A549 (cell line): ENCODE data around the gene CCDC57. TPM values are rescaled to one million over a fixed set of nuclear protein-coding genes. Genes with fewer than 3 reads are reported as not detected.

Experiments
- ATAC-seq, 2 experiments: fragments of 200-7000 bp in 1 of 2; fragments of >200 bp in 1 of 2; cut with Nextera tagmentation in 1 of 2; cut with Tn5 transposase in 1 of 2; 3 replicates each; pipeline versions ENCODE4 v1.8.0 to v1.9.1; 2018 to 2020; ENCODE audit warnings: mild to moderate bottlenecking in 1 of 2, moderate library complexity in 1 of 2
- CTCF ChIA-PET: fragments of 300-600 bp; sonication (Branson Sonifier 250); formaldehyde crosslinking; extraction: SDS; loops from one replicate; lab custom pipeline; 2021; ENCODE audit warnings: antibody characterized with exemption, inconsistent platforms; lab: Yijun Ruan, JAX
- POLR2A ChIA-PET: fragments of 350-600 bp; formaldehyde crosslinking; extraction: SDS; loops from one replicate; lab custom pipeline; 2021; ENCODE audit warnings: antibody characterized with exemption, inconsistent platforms; lab: Yijun Ruan, JAX
- DNase-seq, 2 experiments: peaks; one replicate each; pipeline versions ENCODE4 v3.0.0 to v3.0.0-alpha.2; 2011 to 2016; ENCODE audit warnings: low read depth in 1 of 2, low spot score in 1 of 2
- FAIRE-seq: peaks from 2 replicates; lab custom pipeline; 2011; peaks lifted over from hg19 to GRCh38; lab: Jason Lieb, UNC
- H3K27ac ChIP-seq, 2 experiments: fragments of >200 bp; sonication (Bioruptor Twin); formaldehyde crosslinking; 3 replicates each; pipeline ENCODE4 v1.5.1; 2016 to 2017
- H3K4me1 ChIP-seq: fragments of >200 bp; sonication (Bioruptor Twin); formaldehyde crosslinking; 3 replicates; pipeline ENCODE4 v1.6.1; 2016
- H3K4me2 ChIP-seq: fragments of >200 bp; sonication (Bioruptor Twin); formaldehyde crosslinking; 3 replicates; pipeline ENCODE4 v1.6.1; 2016
- H3K4me3 ChIP-seq: fragments of >200 bp; sonication (Bioruptor Twin); formaldehyde crosslinking; 3 replicates; pipeline ENCODE4 v1.5.1; 2016
- H3K9me3 ChIP-seq: fragments of >200 bp; sonication (Bioruptor Twin); formaldehyde crosslinking; 3 replicates; pipeline ENCODE4 v1.6.1; 2016
- ATOH8 ChIP-seq: fragments of 250-450 bp; sonication (Bioruptor Pico); IDR thresholded peaks from 2 replicates; pipeline ENCODE4 v1.5.0; 2020; ENCODE audit warnings: low read depth, mild to moderate bottlenecking, moderate library complexity
- CBX8 ChIP-seq: fragments of 200-600 bp; sonication (generic); IDR thresholded peaks from 2 replicates; pipeline ENCODE4 v1.6.1; 2016
- CHD4 ChIP-seq: fragments of 200-600 bp; sonication (generic); IDR thresholded peaks from 2 replicates; pipeline ENCODE4 v1.6.1; 2016; ENCODE audit warnings: antibody characterized with exemption, mild to moderate bottlenecking, borderline replicate concordance
- CTCF ChIP-seq: fragments of >200 bp; sonication (Bioruptor Twin); formaldehyde crosslinking; IDR thresholded peaks from 3 replicates; pipeline ENCODE4 v1.5.1; 2016
- EP300 ChIP-seq, 2 experiments: fragments of >200 bp; sonication (Bioruptor Twin); formaldehyde crosslinking; IDR thresholded peaks; 2 replicates in 1 of 2; 3 replicates in 1 of 2; pipeline ENCODE4 v1.6.1; 2016 to 2017
- FOSB ChIP-seq: fragments of 250-450 bp; sonication (Bioruptor Pico); IDR thresholded peaks from 2 replicates; pipeline ENCODE4 v1.5.0; 2020; ENCODE audit warnings: mild to moderate bottlenecking, moderate library complexity
- FOXS1 ChIP-seq: fragments of 250-450 bp; sonication (Bioruptor Pico); IDR thresholded peaks from 2 replicates; pipeline ENCODE4 v1.5.0; 2020; ENCODE audit warnings: mild to moderate bottlenecking, moderate library complexity
- MAFK ChIP-seq: fragments of 450-650 bp; IDR thresholded peaks from 2 replicates; pipeline ENCODE4 v1.6.1; 2014; ENCODE audit not compliant: partially characterized antibody
- MAX ChIP-seq: IDR thresholded peaks from 2 replicates; pipeline ENCODE4 v1.6.1; 2012
- MAZ ChIP-seq: fragments of 150-350 bp; IDR thresholded peaks from 2 replicates; pipeline ENCODE4 v1.6.1; 2014; ENCODE audit warnings: antibody characterized with exemption, low read depth, low read length, borderline replicate concordance
- MYC ChIP-seq: IDR thresholded peaks from 2 replicates; pipeline ENCODE4 v1.6.1; 2012; ENCODE audit warnings: mild to moderate bottlenecking, inconsistent platforms, low read length, improper control_type of control experiment, borderline replicate concordance
- NR3C1 ChIP-seq: fragments of >200 bp; sonication (Bioruptor Twin); formaldehyde crosslinking; IDR thresholded peaks from 3 replicates; pipeline ENCODE4 v1.6.1; 2017
- POLR2AphosphoS2 ChIP-seq: conservative IDR thresholded peaks from 2 replicates; pipeline ENCODE4 v1.6.1; 2012; ENCODE audit warnings: low read length, improper control_type of control experiment, inconsistent platforms
- TFCP2L1 ChIP-seq: fragments of 250-450 bp; sonication (Bioruptor Pico); IDR thresholded peaks from 2 replicates; pipeline ENCODE4 v1.5.0; 2021; ENCODE audit warnings: mild to moderate bottlenecking
- TP53 ChIP-seq: fragments of 250-450 bp; sonication (Bioruptor Pico); IDR thresholded peaks from 2 replicates; pipeline ENCODE4 v1.5.0; 2021; ENCODE audit warnings: mild to moderate bottlenecking, moderate library complexity
- ZC3H11A ChIP-seq: fragments of 450-650 bp; IDR thresholded peaks from 2 replicates; pipeline ENCODE4 v1.6.1; 2014; ENCODE audit warnings: antibody characterized with exemption, mild to moderate bottlenecking
- ZNF302 ChIP-seq: fragments of 250-450 bp; sonication (Bioruptor Pico); IDR thresholded peaks from 2 replicates; pipeline ENCODE4 v1.9.0; 2021; ENCODE audit warnings: inconsistent platforms, mild to moderate bottlenecking, moderate library complexity
- WGBS: methylation state at CpG from one replicate; pipeline ENCODE4 v1.1.6; 2017; ENCODE audit errors: missing lambda C conversion rate; 5-methylcytosine and 5-hydroxymethylcytosine counted together
- polyA plus RNA-seq, 4 experiments: library from polyadenylated mRNA; depleted of rRNA in 3 of 4; stranded (reverse); fragments of >200 nt; fragmentation: RNase III in 1 of 4; extraction: RNeasy Plus Mini Kit Qiagen cat#74134 plus additional on column Dnase treatment in 1 of 4; gene quantifications; 2 replicates in 3 of 4; 3 replicates in 1 of 4; pipeline ENCODE4 v1.2.3, GENCODE V29; 2011 to 2017
- TF ChIP-seq, protein P1 (sequence below): IDR thresholded peaks from 2 replicates; pipeline ENCODE4 v1.6.1; 2012

CCDC57 gene
- polyA plus RNA-seq, 2 of the 4 experiments (the other 2 are of a cell fraction), result 18.2 to 18.5 TPM

GRCh38 chr17:82253179-82253544, 40.5 kb upstream of the CCDC57 start:
- FAIRE-seq (no peak), DNase-seq (no peak), ATAC-seq (no peak)
- Histone ChIP-seq H3K4me3 (no peak overlapping the region), H3K27ac (no peak overlapping the region), H3K4me1 (peaks cover 20% of the 10 kb centered on the region), H3K4me2 (no peak overlapping the region)
- ChIA-PET CTCF (interaction anchor here (1.0 to 6.9 kb wide), 4 partner anchors 10 to 69 kb away, joined by 3 to 49 read pairs (median 21); no protein-coding TSS in a partner anchor), POLR2A (no interaction called here)
- TF ChIP-seq TP53 (CRISPR knock-in tag) (no peak), EP300 (IDR thresholded peaks at IDR 0.05) (no peak)
- TF ChIP-seq, all 56 proteins: peak for 0
- 96% methylated on average over 12 of the region's 12 CpGs for WGBS
- no peaks in the 10 kb centered on the region for H3K9me3 ChIP-seq

- Histone ChIP-seq H3K4me3 (no peak overlapping the region), H3K9me3 (no peaks in the 10 kb centered on the region), H3K4me1 (peaks cover 22% of the 10 kb centered on the region), H3K27ac (no peak overlapping the region), H3K4me2 (no peak overlapping the region)
- ChIA-PET POLR2A (no interaction called here), CTCF (interaction anchor here (1.0 to 4.3 kb wide), 4 partner anchors 16 to 70 kb away, joined by 3 to 21 read pairs (median 13); no protein-coding TSS in a partner anchor)
- WGBS, result 95% methylated on average over 28 of the region's 28 CpGs
- DNase-seq, result no peak
- ATAC-seq, result no peak
- no peak for TF ChIP-seq MAX
- no peak for TF ChIP-seq NR3C1
- TF ChIP-seq MAFK, result no peak
- no peak for TF ChIP-seq ATOH8 (CRISPR knock-in tag)
- TF ChIP-seq FOSB (CRISPR knock-in tag), result no peak
- TF ChIP-seq CTCF, result no peak
- TF ChIP-seq FOXS1, result no peak
- TF ChIP-seq CHD4, result no peak
- TF ChIP-seq ZC3H11A, result no peak
- TF ChIP-seq EP300 (IDR thresholded peaks at IDR 0.05), result no peak
- TF ChIP-seq TFCP2L1 (CRISPR knock-in tag), result no peak
- TF ChIP-seq MYC, result no peak
- TF ChIP-seq POLR2AphosphoS2, result no peak
- no peak for TF ChIP-seq CBX8
- no peak for FAIRE-seq
Observed at GRCh38 chr17:82252511-82253178, 40.0 kb upstream of the CCDC57 start.

DNA sequence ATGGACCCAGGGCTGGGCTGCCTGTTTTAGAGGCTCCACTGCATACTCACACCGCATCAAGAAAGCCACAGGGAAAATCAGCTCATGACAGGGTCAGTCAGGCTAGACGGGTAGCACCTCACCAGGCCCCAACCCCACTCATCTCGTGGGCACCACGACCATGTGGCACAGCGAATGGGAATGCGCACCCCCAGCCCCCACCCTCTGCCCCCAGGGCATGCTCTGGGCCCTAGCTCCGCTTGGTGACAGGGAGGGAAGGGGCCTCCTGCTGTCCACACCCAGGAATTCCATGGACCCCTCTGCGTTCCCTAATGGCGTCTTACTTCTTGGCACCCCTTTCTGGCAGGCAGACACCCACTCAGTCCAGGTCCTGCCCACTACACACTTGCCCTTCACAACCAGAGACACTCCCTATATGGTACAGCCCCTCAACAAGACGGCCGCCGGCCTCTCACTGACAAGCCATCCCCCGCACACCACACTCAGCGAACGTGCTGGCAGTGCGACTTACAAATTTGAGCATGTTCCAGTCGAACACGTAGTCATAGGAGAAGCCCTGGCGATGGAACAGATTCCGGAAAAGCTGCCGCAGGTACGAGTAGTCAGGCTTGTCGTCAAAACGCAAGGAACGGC, 38.3 kb upstream of the CCDC57 start:
- CTCF ChIA-PET, result interaction anchor here (0.9 to 4.3 kb wide), 8 partner anchors 9 to 99 kb away, joined by 3 to 25 read pairs (median 6); no protein-coding TSS in a partner anchor
- Histone ChIP-seq H3K4me3 (no peak overlapping the region), H3K9me3 (no peaks in the 10 kb centered on the region), H3K4me2 (no peak overlapping the region), H3K27ac (no peak overlapping the region), H3K4me1 (peaks cover 35% of the 10 kb centered on the region)
- DNase-seq (no peak), ATAC-seq (no peak), FAIRE-seq (no peak)
- WGBS, result 90% methylated on average over 25 of the region's 25 CpGs
- no peak for TF ChIP-seq ZC3H11A
- TF ChIP-seq ZNF302, result no peak
- TF ChIP-seq CTCF, result no peak
- TF ChIP-seq CBX8, result no peak
- TF ChIP-seq MAZ, result no peak
- TF ChIP-seq, protein P1, sequence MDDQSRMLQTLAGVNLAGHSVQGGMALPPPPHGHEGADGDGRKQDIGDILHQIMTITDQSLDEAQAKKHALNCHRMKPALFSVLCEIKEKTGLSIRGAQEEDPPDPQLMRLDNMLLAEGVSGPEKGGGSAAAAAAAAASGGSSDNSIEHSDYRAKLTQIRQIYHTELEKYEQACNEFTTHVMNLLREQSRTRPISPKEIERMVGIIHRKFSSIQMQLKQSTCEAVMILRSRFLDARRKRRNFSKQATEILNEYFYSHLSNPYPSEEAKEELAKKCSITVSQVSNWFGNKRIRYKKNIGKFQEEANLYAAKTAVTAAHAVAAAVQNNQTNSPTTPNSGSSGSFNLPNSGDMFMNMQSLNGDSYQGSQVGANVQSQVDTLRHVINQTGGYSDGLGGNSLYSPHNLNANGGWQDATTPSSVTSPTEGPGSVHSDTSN, result no peak
- POLR2A ChIA-PET, result no interaction called here
